ENCODE data around the gene BMX. TPM values are rescaled to one million over a fixed set of nuclear protein-coding genes. Genes with fewer than 3 reads are reported as not detected.

BMX gene
- total and polyA plus RNA-seq, 9 of the 15 experiments (the other 6 are each of a cell fraction or from before 2014, with no cell fraction given) = 0.45 to 4.2 (median 1.8) TPM

- no peak; the same call in 1 of the 2 replicates for TF ChIP-seq ZBTB40 (IDR thresholded peaks at IDR 0.05)
- no peak for TF ChIP-seq ZBTB40 (CRISPR knock-in tag; IDR thresholded peaks at IDR 0.05)
- TF ChIP-seq ZKSCAN3 (CRISPR knock-in tag; IDR thresholded peaks at IDR 0.05) = no peak
- TF ChIP-seq BRCA1 (IDR thresholded peaks at IDR 0.05) = no peak
- no peak for TF ChIP-seq BRCA1 (CRISPR knock-in tag; IDR thresholded peaks at IDR 0.05)
- peak in 1 of 2 experiments; percentile 18; a peak in 1 of 4 replicates for TF ChIP-seq NONO (IDR thresholded peaks at IDR 0.05; ENCODE audit: low read depth in 2 of 2, low read length in 1 of 2)
- peak; percentile 72 for TF ChIP-seq HDAC3 (IDR thresholded peaks at IDR 0.05; ENCODE audit: borderline replicate concordance, partially characterized antibody)
- no peak for TF ChIP-seq PYGO2 (tag; IDR thresholded peaks at IDR 0.05)
- no peak for TF ChIP-seq ETS1 (conservative IDR thresholded peaks at IDR 0.05; ENCODE audit: control insufficient read depth, low read depth, low read length)
- no peak for TF ChIP-seq SRSF1 (IDR thresholded peaks at IDR 0.05; ENCODE audit: low read depth, low read length)
- TF ChIP-seq SMAD4 (CRISPR knock-in tag; conservative IDR thresholded peaks at IDR 0.05) = peak; percentile 56; the same call in 1 of the 2 replicates
- TF ChIP-seq MAX (CRISPR knock-in tag; IDR thresholded peaks at IDR 0.05) = no peak
- TF ChIP-seq ZNF395 (CRISPR knock-in tag; IDR thresholded peaks at IDR 0.05) = no peak; the same call in 1 of the 2 replicates
- no peak for TF ChIP-seq POLR2AphosphoS2 (IDR thresholded peaks at IDR 0.05; ENCODE audit: low read length)
These were observed 79.5 kb downstream of the BMX start (continued) for GRCh38 chrX:15579778-15580747.
